SH-SY5Y (cell line): ENCODE results near the gene TBX6.

ENCODE experiments used
- GATA2 ChIP-seq: IDR thresholded peaks from 2 replicates; pipeline ENCODE4 v1.6.1; 2011; ENCODE audit warnings: mild to moderate bottlenecking, low read depth, low read length
- GATA3 ChIP-seq: IDR thresholded peaks from 2 replicates; pipeline ENCODE4 v1.6.1; 2011; ENCODE audit warnings: low read depth, mild to moderate bottlenecking, low read length, moderate library complexity

GRCh38 chr16:30088237-30088831 lies 3.4 kb downstream of the TBX6 start:
- TF ChIP-seq GATA2 (no peak), GATA3 (no peak)
